ENCODE results near the gene FGG.
"Not testable (repeated sequence)": the region's sequence is repeated elsewhere in the genome, so short reads cannot be mapped to it uniquely, and the experiment has no call there.

The FGG gene

GRCh38 chr4:154610582-154610981 is 1.9 kb downstream of the FGG start:
- no peak for DNase-seq (ENCODE audit: low spot score)

DNA sequence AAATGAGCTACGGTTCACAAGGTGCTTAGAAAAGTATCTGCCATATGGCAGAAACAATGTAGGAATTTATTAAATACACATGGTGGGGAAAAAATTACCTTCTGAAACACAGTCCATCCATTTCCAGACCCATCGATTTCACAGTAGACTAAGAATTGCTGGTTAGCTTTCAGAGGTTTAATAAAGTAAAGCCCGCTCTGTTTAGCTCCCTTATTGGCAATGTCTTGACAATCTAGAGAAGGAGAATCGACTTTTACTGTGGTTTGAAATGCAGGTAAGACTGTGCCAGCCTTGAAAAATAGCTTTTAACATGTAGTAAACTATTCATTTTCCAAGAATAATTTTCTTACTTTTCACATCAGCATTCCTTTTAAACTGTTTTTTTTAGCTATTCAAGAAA is 2.9 kb downstream of the FGG start:
- no peak for DNase-seq (ENCODE audit: low spot score)

GRCh38 chr4:154608361-154609252 is 3.8 kb downstream of the FGG start:
- DNase-seq (ENCODE audit: low spot score), result no peak

GRCh38 chr4:154606728-154607723 is 5.4 kb downstream of the FGG start:
- DNase-seq (ENCODE audit: low spot score), result no peak

DNA sequence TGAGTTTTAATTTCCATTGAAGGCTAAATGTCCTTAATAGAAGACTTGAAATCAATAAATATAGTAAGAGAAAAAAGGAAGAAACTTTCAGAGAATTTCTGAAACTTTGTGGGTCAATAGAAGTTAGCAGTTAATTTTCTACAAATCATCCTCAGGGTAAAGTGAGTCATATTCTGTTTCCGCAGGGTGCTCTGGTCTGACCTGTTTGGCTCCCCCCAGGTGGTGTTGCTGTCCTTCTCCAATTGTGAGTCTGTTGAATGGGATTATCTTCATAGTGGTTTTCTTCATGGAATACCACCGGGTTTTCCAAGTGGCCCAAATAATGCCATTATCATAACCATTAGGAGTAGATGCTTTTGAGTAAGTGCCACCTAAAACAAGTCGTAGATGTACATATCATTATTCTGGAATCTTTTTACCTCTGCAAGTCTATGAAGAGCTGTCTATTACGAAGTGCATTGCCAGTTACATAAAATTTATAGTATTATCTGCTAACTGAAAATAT is 7.7 kb downstream of the FGG start:
- DNase-seq (ENCODE audit: low spot score), result no peak

GRCh38 chr4:154603033-154603943 is 9.2 kb downstream of the FGG start:
- DNase-seq (ENCODE audit: low spot score), result no peak

DNA sequence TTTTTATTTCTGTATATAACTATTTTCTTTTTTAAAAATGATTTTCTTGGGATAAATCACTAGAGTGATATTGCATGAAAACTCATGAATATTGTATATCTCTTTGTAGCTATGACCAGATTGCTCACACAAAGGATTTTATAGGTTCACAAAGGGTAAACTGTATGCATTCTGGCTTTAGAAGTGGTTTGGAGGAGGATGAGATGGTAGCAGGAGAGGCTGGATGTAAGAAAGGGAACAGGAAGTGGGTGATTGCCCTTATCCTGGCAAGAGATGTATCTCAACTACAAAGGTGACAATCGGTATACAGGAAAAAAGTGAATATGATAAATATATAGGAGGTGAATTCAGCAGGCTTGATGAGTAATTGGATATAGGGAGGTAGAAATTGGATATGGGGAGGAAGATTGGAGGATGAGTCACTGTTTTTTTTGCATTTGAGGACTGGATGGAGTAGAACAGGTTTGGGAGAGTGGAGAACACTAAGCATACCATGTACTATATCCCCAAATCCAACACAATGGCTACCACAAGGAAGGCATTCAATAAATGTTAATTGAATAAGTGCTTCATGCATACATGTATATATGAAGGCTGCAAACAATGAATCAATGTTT is 9.9 kb downstream of the FGG start:
- no peak for DNase-seq (ENCODE audit: low spot score)

GRCh38 chr4:154597798-154598774 is 14.4 kb downstream of the FGG start:
- no peak for DNase-seq (ENCODE audit: low spot score)

DNA sequence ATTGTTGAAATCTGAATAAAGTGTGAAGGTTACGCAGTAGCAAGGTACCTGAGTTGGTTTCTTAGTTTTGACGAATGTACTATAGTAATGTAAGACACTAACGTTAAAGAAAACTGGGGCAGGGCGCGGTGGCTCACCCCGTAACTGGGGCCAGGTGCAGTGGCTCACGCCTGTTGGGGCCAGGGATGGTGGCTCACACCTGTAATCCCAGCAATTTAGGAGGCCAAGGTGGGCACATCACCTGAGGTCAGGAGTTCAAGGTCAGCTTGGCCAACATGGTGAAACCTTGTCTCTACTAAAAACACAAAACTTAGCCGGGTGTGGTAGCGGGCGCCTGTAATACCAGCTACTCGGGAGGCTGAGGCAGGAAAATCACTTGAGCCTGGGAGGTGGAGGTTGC is 15.2 kb downstream of the FGG start:
- DNase-seq (ENCODE audit: low spot score), result not testable (repeated sequence)

- DNase-seq (ENCODE audit: low spot score), result no peak
These were observed 16.6 kb downstream of the FGG start for GRCh38 chr4:154595807-154596206.

DNA sequence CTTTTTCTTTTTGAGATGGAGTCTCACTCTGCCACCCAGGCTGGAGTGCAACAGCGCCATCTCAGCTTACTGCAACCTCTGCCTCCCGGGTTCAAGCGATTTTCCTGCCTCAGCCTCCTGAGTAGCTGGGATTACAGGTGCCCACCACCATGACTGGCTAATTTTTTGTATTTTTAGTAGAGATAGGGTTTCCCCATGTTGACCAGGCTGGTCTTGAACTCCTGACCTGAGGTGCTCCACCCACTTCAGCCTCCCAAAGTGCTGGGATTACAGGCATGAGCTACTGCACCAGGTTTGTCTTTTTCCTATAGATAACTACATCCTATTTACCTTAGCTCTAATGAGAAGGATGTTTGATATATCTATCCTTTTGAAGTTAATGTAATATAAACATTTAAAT is 18.1 kb downstream of the FGG start:
- DNase-seq (ENCODE audit: low spot score), result not testable (repeated sequence)

DNA sequence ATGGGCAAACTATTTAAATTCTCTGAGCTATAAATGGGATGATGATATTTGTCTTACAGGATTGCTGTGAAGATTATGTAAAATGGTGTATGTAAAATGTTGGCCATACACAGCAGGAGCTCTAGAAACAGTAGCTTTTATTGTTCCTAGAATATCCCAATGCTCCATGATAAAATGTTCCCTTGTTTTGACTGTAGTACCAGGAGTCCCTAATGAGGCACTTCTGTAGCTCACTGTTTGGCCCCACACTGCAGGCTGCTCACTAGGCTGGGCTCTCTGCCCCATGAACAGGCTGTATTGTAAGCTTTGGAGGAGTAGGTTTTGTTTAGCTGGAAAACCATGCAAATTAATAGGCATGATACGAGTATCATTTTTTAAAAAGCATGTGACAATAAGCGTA is 18.6 kb downstream of the FGG start:
- no peak for DNase-seq (ENCODE audit: low spot score)

DNA sequence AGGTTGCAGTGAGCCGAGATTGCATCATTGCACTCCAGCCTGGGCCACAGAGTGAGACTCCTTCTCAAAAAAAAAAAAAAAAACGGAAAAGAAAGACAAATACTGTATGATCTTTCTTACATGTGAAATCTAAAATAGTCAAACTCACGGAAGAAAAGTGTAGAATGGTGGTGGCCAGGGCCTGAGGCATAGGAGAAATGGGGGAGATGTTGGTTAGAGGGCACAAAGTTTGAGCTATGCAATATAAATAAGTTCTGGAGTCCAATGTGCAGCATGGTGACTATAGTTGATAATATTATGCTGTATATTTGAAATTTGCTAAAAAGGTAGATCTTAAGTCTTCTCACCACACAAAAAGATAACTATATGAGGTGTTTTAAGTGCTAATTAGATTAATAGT is 20.6 kb downstream of the FGG start:
- DNase-seq (ENCODE audit: low spot score), result no peak

- no peak for DNase-seq (ENCODE audit: low spot score)
These were observed 22.0 kb downstream of the FGG start, which contains the start of gene FGA for GRCh38 chr4:154590329-154591006. Gene FGA, minus strand, starts transcription at chr4:154590742. Its CDS starts 55 bp downstream, at chr4:154590687.

DNA sequence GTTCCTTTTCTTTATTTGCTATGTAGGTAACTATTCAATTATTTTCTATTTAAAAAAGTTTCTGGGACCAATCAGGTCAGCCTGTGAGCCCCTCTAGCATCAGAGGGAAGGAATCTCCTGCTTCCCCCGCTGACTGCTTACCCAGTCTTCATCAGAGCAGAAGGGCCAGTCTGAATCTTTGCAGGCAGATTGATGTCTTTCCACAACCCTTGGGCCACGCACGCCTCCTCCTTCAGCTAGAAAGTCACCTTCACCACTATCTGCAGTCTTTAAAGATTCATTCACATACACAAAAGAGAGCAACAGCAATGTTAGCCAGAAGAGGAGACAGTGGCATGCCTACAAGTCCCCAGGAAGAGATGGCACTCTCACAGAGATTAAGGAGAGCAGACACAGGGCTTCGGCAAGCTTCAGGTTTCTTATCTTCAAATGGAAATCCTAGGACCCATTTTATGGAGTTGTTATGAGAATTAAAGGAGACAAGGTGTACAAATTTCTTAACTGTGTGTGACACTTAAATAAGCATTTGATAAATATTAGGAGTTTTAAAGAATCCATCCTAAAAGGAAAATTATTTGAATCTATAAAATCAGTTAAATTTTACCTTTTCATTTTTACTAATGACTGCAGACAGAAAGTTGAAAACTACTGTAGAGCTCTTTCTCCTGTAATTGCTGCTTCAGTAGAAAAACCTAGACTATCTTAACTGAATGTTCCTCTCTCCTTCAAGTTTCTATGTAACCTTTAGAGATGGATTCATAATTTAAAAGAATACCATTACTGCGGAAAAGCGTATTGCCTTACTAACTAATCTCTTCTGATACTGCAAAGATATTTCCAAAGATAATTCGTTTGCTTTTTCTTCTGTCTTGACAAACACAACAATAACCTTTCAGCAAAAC is 22.9 kb downstream of the FGG start:
- DNase-seq (ENCODE audit: low spot score), result no peak

DNA sequence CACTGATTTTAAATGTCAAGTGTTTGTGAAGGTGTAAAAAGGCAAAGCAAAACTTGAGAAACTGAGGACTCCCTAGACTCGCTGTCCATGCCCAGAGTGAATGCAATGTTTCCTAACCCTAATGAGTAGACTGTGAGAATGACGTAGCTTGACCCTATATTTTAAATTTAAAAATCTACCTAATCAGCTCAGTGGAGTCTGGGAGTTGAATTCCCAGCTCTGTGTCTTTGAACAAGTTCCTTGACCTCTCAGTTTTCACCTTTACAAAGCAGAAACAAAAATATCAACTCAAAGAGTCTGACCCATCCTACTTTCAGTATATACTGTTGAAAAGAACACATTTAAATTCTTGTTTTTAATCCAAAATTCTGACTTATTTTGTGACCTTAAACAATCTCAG is 24.3 kb downstream of the FGG start:
- DNase-seq (ENCODE audit: low spot score), result no peak

DNA sequence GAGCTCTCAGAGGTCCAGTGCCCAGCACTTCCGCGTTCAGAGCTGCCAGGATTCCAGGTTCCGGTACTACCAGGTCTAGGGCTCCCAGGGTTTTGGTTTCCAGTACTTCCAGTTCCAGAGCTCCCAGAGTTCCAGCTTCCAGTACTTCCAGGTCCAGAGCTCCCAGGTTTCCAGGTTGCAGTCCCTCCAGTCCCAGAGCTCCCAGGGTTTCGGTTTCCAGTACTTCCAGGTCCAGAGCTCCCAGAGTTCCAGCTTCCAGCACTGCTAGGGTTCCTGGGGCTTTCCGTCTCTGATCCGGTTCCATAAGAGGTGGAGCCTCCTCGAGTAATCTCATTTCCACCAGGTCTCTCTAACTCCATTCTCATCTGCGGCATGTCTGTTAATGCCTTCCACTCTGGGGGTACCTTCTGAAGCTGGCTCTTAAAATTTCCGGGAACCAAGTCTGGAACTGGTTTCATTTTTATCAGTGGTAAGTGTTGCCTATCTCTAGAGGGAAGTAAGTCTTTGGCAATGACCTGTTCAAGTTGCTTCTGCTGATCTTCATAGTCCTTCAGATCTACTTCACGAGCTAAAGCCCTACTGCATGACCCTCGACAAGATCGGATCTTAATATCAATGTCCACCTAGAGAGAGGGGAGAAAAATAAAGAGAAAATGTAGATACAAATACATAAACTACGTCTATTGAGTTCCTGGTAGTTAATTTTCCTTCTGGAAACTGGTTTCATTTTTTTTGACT is 26.0 kb downstream of the FGG start:
- no peak for DNase-seq (ENCODE audit: low spot score)
